Measurements from ENCODE around the gene LCP2.

- TF ChIP-seq ATF3 (IDR thresholded peaks at IDR 0.05) (no peak), MAX (IDR thresholded peaks at IDR 0.05) (no peak), ZNF274 (IDR thresholded peaks at IDR 0.05; ENCODE audit: low read depth, low read length) (no peak), ZFX (IDR thresholded peaks at IDR 0.05) (no peak), YY1 (IDR thresholded peaks at IDR 0.05; ENCODE audit: extremely low read depth, insufficient replicate concordance, low read depth, low read length) (no peak), CTCF (IDR thresholded peaks at IDR 0.05 in 2 of 3, conservative IDR thresholded peaks at IDR 0.05 in 1 of 3; ENCODE audit: borderline replicate concordance in 1 of 3, insufficient read depth in 1 of 3, low read depth in 2 of 3, low read length in 2 of 3) (no peak), EZH2phosphoT487 (IDR thresholded peaks at IDR 0.05; ENCODE audit: borderline replicate concordance) (no peak), POLR2A (IDR thresholded peaks at IDR 0.05; ENCODE audit: borderline replicate concordance, extremely low read depth, insufficient read depth, insufficient read length) (no peak), RAD21 (IDR thresholded peaks at IDR 0.05; ENCODE audit: low read depth) (no peak), EZH2 (IDR thresholded peaks at IDR 0.05) (no peak), SP1 (IDR thresholded peaks at IDR 0.05; ENCODE audit: low read depth) (no peak)
Observed at GRCh38 chr5:170261528-170262043, 36.0 kb downstream of the LCP2 start.
